SH-SY5Y (cell line): ENCODE results near the gene ADPRM.

Experiments
- GATA2 ChIP-seq: IDR thresholded peaks from 2 replicates; pipeline ENCODE4 v1.6.1; 2011; ENCODE audit warnings: mild to moderate bottlenecking, low read depth, low read length
- GATA3 ChIP-seq: IDR thresholded peaks from 2 replicates; pipeline ENCODE4 v1.6.1; 2011; ENCODE audit warnings: low read depth, mild to moderate bottlenecking, low read length, moderate library complexity

GRCh38 chr17:10725262-10725661 lies 27.9 kb downstream of the ADPRM start:
- no peak for TF ChIP-seq GATA3
- TF ChIP-seq GATA2, result no peak
